Cerebellar nuclear complex (tissue), 1 donor: ENCODE results near the gene CHST3.
"Not testable (repeated sequence)": the region's sequence is repeated elsewhere in the genome, so short reads cannot be mapped to it uniquely, and the experiment has no call there.

Experiments used
- DNase-seq, 2 experiments: peaks; one replicate each; lab custom pipeline; 2025; lab: John Stamatoyannopoulos, UW

CHST3 gene

GRCh38 chr10:72030762-72031543 is 66.8 kb downstream of the CHST3 start:
- no peak for DNase-seq

- DNase-seq, result no peak
These were observed 67.5 kb downstream of the CHST3 start for GRCh38 chr10:72031706-72032105.

GRCh38 chr10:72032409-72033162 is 68.4 kb downstream of the CHST3 start:
- DNase-seq, result not testable (repeated sequence)

- no peak for DNase-seq
These were observed 69.9 kb downstream of the CHST3 start for GRCh38 chr10:72034040-72034499.

- DNase-seq, result no peak
These were observed 70.6 kb downstream of the CHST3 start for GRCh38 chr10:72034761-72035160.

GRCh38 chr10:72035252-72035887 is 71.2 kb downstream of the CHST3 start:
- no peak for DNase-seq

GRCh38 chr10:72037266-72037665 is 73.1 kb downstream of the CHST3 start:
- no peak for DNase-seq

- no peak for DNase-seq
These were observed 73.6 kb downstream of the CHST3 start for GRCh38 chr10:72037811-72038210.

- no peak for DNase-seq
These were observed 74.3 kb downstream of the CHST3 start for GRCh38 chr10:72038458-72039001.

- no peak for DNase-seq
These were observed 75.2 kb downstream of the CHST3 start for GRCh38 chr10:72039377-72039776.

GRCh38 chr10:72041491-72041890 is 77.3 kb downstream of the CHST3 start:
- no peak for DNase-seq

GRCh38 chr10:72043016-72043834 is 79.0 kb downstream of the CHST3 start:
- no peak for DNase-seq

GRCh38 chr10:72044417-72045041 is 80.3 kb downstream of the CHST3 start:
- peak in 1 of 2 experiments; percentile 5 for DNase-seq

GRCh38 chr10:72045586-72045985 is 81.4 kb downstream of the CHST3 start:
- no peak for DNase-seq

- DNase-seq, result peak in 1 of 2 experiments; percentile 92
These were observed 84.4 kb downstream of the CHST3 start for GRCh38 chr10:72048450-72049124.

GRCh38 chr10:72049472-72049871 is 85.3 kb downstream of the CHST3 start:
- DNase-seq, result no peak

- no peak for DNase-seq
These were observed 86.0 kb downstream of the CHST3 start for GRCh38 chr10:72049969-72050781.

- no peak for DNase-seq
These were observed 86.7 kb downstream of the CHST3 start for GRCh38 chr10:72050873-72051272.

GRCh38 chr10:72053690-72054089 is 89.5 kb downstream of the CHST3 start:
- DNase-seq, result no peak

- DNase-seq, result no peak
These were observed 91.9 kb downstream of the CHST3 start for GRCh38 chr10:72056113-72056512.
